Right renal pelvis (tissue), 4 donors: Measurements from ENCODE around the gene RASA1. TPM values are rescaled to one million over a fixed set of nuclear protein-coding genes. Genes with fewer than 3 reads are reported as not detected.

Experiments used
- DNase-seq, 4 donors: peaks; one replicate each; pipeline ENCODE4 v3.0.0-alpha.2; 2013; ENCODE audit warnings: low read depth in 4 of 4, low spot score in 3 of 4, missing footprints in 1 of 4
- polyA plus RNA-seq, 4 donors: library from polyadenylated mRNA; unstranded; fragments of 120-200 nt; gene quantifications; one replicate each; pipeline ENCODE4 v1.2.1, GENCODE V29; 2013; ENCODE audit not compliant: insufficient read length in 4 of 4

RASA1 gene
- polyA plus RNA-seq, 4 donors = 46.4 to 59.5 (median 55.9) TPM

- no peak for DNase-seq
Observed at GRCh38 chr5:87437724-87438123, 170.0 kb downstream of the RASA1 start.

- DNase-seq = no peak
Observed at GRCh38 chr5:87438231-87438630, 170.5 kb downstream of the RASA1 start.

Other genes with a start within 250 kb of the RASA1 start
- 10 to 100 TPM; 54.0 to 60.7 (median 59.3) TPM for gene CCNH, start 145.0 kb downstream of the RASA1 start, polyA plus RNA-seq